Tibial artery (tissue), 4 donors: ENCODE results near the gene EFCAB10.

Experiments used
- DNase-seq, 2 donors: peaks; one replicate each; pipeline ENCODE4 v3.0.0-alpha.2; 2019
- H3K27ac ChIP-seq, 2 donors: fragments of 200-600 bp; sonication (generic) in 1 of 2; 1 replicate in 1 of 2; 2 replicates in 1 of 2; pipeline ENCODE4 v1.5.1; 2018 to 2019; ENCODE audit warnings: mild to moderate bottlenecking in 1 of 2
- H3K27me3 ChIP-seq, 2 donors: fragments of 200-600 bp; sonication (generic) in 1 of 2; one replicate each; pipeline versions ENCODE4 v1.5.1 to v1.6.0; 2016 to 2019
- H3K36me3 ChIP-seq, 3 donors: fragments of 200-600 bp; sonication (generic) in 2 of 3; one replicate each; pipeline ENCODE4 v1.5.1; 2016 to 2019; ENCODE audit warnings: mild to moderate bottlenecking in 2 of 3
- H3K4me1 ChIP-seq, 4 donors: fragments of 200-600 bp; sonication (generic) in 2 of 4; 1 replicate in 3 of 4; 2 replicates in 1 of 4; pipeline ENCODE4 v1.5.1; 2016 to 2019
- H3K4me3 ChIP-seq, 2 donors: fragments of 200-600 bp; sonication (generic) in 1 of 2; 1 replicate in 1 of 2; 2 replicates in 1 of 2; pipeline ENCODE4 v1.5.1; 2018 to 2019; ENCODE audit warnings: mild to moderate bottlenecking in 2 of 2
- H3K9me3 ChIP-seq, 3 donors: fragments of 200-600 bp; sonication (generic) in 1 of 3; one replicate each; pipeline ENCODE4 v1.5.1; 2016 to 2019
- CTCF ChIP-seq, 2 experiments: fragments of 200-600 bp in 1 of 2; fragments of 450-650 bp in 1 of 2; IDR thresholded peaks; one replicate each; pipeline ENCODE4 v1.5.1; 2017 to 2019; ENCODE audit warnings: antibody characterized with exemption in 2 of 2, mild to moderate bottlenecking in 1 of 2, moderate library complexity in 1 of 2
- intact Hi-C: fragments of 100-400 bp; cut with DNase I; formaldehyde crosslinking; loops from one replicate; pipeline ENCODE4 v1.15.0; 2023; ENCODE audit warnings: low total_unique reads

The EFCAB10 gene

GRCh38 chr7:105614341-105614840, 33.1 kb upstream of the EFCAB10 start:
- no peaks in the 10 kb centered on the region for H3K4me1 ChIP-seq
- no peaks in the 10 kb centered on the region for H3K9me3 ChIP-seq
- peaks cover 34 to 63% (median 42%) of the 10 kb centered on the region in 3 donors for H3K36me3 ChIP-seq
- intact Hi-C loops: no loop called here
- H3K4me3 ChIP-seq: no peak overlapping the region
- H3K27ac ChIP-seq: no peak overlapping the region
- no peak for TF ChIP-seq CTCF (IDR thresholded peaks at IDR 0.05)
- no peaks in the 10 kb centered on the region for H3K27me3 ChIP-seq
- no peak for DNase-seq

- TF ChIP-seq CTCF (IDR thresholded peaks at IDR 0.05): no peak
- no peaks in the 10 kb centered on the region for H3K27me3 ChIP-seq
- no peaks in the 10 kb centered on the region for H3K9me3 ChIP-seq
- no peak overlapping the region for H3K4me3 ChIP-seq
- H3K36me3 ChIP-seq: peaks cover 34 to 61% (median 42%) of the 10 kb centered on the region in 3 donors
- H3K4me1 ChIP-seq: no peaks in the 10 kb centered on the region
- intact Hi-C loops: no loop called here
- DNase-seq: no peak
- no peak overlapping the region for H3K27ac ChIP-seq
Observed at GRCh38 chr7:105613611-105614330, 32.5 kb upstream of the EFCAB10 start.

- intact Hi-C loops: no loop called here
- DNase-seq: no peak
- Histone ChIP-seq H3K4me1 (no peaks in the 10 kb centered on the region), H3K27me3 (no peaks in the 10 kb centered on the region), H3K9me3 (no peaks in the 10 kb centered on the region), H3K36me3 (peaks cover 34 to 51% (median 39%) of the 10 kb centered on the region in 3 donors), H3K4me3 (no peak overlapping the region), H3K27ac (no peak overlapping the region)
- no peak for TF ChIP-seq CTCF (IDR thresholded peaks at IDR 0.05)
Observed at GRCh38 chr7:105612806-105613205, 31.5 kb upstream of the EFCAB10 start.

- H3K36me3 ChIP-seq: peaks cover 34 to 45% (median 36%) of the 10 kb centered on the region in 3 donors
- no peaks in the 10 kb centered on the region for H3K9me3 ChIP-seq
- no peak overlapping the region for H3K4me3 ChIP-seq
- intact Hi-C loops: no loop called here
- TF ChIP-seq CTCF (IDR thresholded peaks at IDR 0.05): no peak
- DNase-seq: no peak
- no peaks in the 10 kb centered on the region for H3K4me1 ChIP-seq
- no peaks in the 10 kb centered on the region for H3K27me3 ChIP-seq
- no peak overlapping the region for H3K27ac ChIP-seq
Observed at GRCh38 chr7:105611856-105612775, 30.8 kb upstream of the EFCAB10 start.

GRCh38 chr7:105610165-105610930, 29.1 kb upstream of the EFCAB10 start:
- no peak overlapping the region for H3K4me3 ChIP-seq
- no peaks in the 10 kb centered on the region for H3K9me3 ChIP-seq
- peaks cover 22 to 36% (median 24%) of the 10 kb centered on the region in 3 donors for H3K36me3 ChIP-seq
- DNase-seq: no peak
- TF ChIP-seq CTCF (IDR thresholded peaks at IDR 0.05): no peak
- no peaks in the 10 kb centered on the region for H3K4me1 ChIP-seq
- intact Hi-C loops: no loop called here
- no peak overlapping the region for H3K27ac ChIP-seq
- H3K27me3 ChIP-seq: no peaks in the 10 kb centered on the region
